CD4-positive, alpha-beta T cell treated with Interleukin-15 for 4 hours (primary cell): ENCODE results near the gene SUMF1.

ENCODE experiments used
- DNase-seq: peaks from one replicate; pipeline ENCODE4 v3.0.0-alpha.2; 2020; ENCODE audit warnings: low spot score

SUMF1 gene

GRCh38 chr3:4380013-4380412, 87.1 kb downstream of the SUMF1 start:
- no peak for DNase-seq

GRCh38 chr3:4376499-4376898, 90.6 kb downstream of the SUMF1 start:
- no peak for DNase-seq

- no peak for DNase-seq
These were observed 91.2 kb downstream of the SUMF1 start for GRCh38 chr3:4375911-4376310.

GRCh38 chr3:4373669-4374068, 93.4 kb downstream of the SUMF1 start:
- DNase-seq: no peak

- DNase-seq: no peak
These were observed 104.5 kb downstream of the SUMF1 start for GRCh38 chr3:4362523-4362922.

- no peak for DNase-seq
These were observed 106.3 kb downstream of the SUMF1 start for GRCh38 chr3:4360817-4361216.

- DNase-seq: no peak
These were observed 107.1 kb downstream of the SUMF1 start for GRCh38 chr3:4359805-4360502.

- no peak for DNase-seq
These were observed 108.8 kb downstream of the SUMF1 start for GRCh38 chr3:4358273-4358672.

- DNase-seq: no peak
These were observed 110.3 kb downstream of the SUMF1 start for GRCh38 chr3:4356546-4357410.

GRCh38 chr3:4356220-4356540, 110.9 kb downstream of the SUMF1 start:
- no peak for DNase-seq

GRCh38 chr3:4355401-4356219, 111.5 kb downstream of the SUMF1 start:
- no peak for DNase-seq

GRCh38 chr3:4351872-4352271, 115.2 kb downstream of the SUMF1 start:
- DNase-seq: no peak

GRCh38 chr3:4351164-4351855, 115.8 kb downstream of the SUMF1 start:
- DNase-seq: no peak

GRCh38 chr3:4350789-4351163, 116.3 kb downstream of the SUMF1 start:
- peak; percentile 66 for DNase-seq

GRCh38 chr3:4343258-4343657, 123.8 kb downstream of the SUMF1 start:
- DNase-seq: no peak

GRCh38 chr3:4341336-4341675, 125.8 kb downstream of the SUMF1 start:
- DNase-seq: no peak

GRCh38 chr3:4340411-4341335, 126.4 kb downstream of the SUMF1 start:
- no peak for DNase-seq

GRCh38 chr3:4340077-4340410, 127.0 kb downstream of the SUMF1 start:
- DNase-seq: no peak

- no peak for DNase-seq
These were observed 128.3 kb downstream of the SUMF1 start for GRCh38 chr3:4338751-4339150.

- DNase-seq: no peak
These were observed 130.1 kb downstream of the SUMF1 start for GRCh38 chr3:4336850-4337546.
